Measurements from ENCODE around the gene FUT6. TPM values are rescaled to one million over a fixed set of nuclear protein-coding genes. Genes with fewer than 3 reads are reported as not detected.

The FUT6 gene
- total RNA-seq, 4 donors from 2014 or later: 0.29 TPM; not detected in 3

- H3K27ac ChIP-seq: no peak overlapping the region
- intact Hi-C loops (cut with DNase I; ENCODE audit: low total_unique reads) (no loop called here), in situ Hi-C loops (cut with MboI; ENCODE audit: low sequenced_read_pairs in 4 of 4) (no loop called here)
- H3K36me3 ChIP-seq: no peaks in the 10 kb centered on the region
- no peaks in the 10 kb centered on the region for H3K9me3 ChIP-seq
- ATAC-seq (no peak), DNase-seq (no peak)
- H3K27me3 ChIP-seq: peaks cover 0 to 16% (median 13%) of the 10 kb centered on the region in 3 donors
- H3K4me3 ChIP-seq: no peak overlapping the region
- no peak for TF ChIP-seq POLR2A (IDR thresholded peaks at IDR 0.05)
- TF ChIP-seq, protein P1, sequence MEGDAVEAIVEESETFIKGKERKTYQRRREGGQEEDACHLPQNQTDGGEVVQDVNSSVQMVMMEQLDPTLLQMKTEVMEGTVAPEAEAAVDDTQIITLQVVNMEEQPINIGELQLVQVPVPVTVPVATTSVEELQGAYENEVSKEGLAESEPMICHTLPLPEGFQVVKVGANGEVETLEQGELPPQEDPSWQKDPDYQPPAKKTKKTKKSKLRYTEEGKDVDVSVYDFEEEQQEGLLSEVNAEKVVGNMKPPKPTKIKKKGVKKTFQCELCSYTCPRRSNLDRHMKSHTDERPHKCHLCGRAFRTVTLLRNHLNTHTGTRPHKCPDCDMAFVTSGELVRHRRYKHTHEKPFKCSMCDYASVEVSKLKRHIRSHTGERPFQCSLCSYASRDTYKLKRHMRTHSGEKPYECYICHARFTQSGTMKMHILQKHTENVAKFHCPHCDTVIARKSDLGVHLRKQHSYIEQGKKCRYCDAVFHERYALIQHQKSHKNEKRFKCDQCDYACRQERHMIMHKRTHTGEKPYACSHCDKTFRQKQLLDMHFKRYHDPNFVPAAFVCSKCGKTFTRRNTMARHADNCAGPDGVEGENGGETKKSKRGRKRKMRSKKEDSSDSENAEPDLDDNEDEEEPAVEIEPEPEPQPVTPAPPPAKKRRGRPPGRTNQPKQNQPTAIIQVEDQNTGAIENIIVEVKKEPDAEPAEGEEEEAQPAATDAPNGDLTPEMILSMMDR (IDR thresholded peaks at IDR 0.05 in 4 of 5, conservative IDR thresholded peaks at IDR 0.05 in 1 of 5): no peak
- H3K4me1 ChIP-seq: no peaks in the 10 kb centered on the region
Observed at GRCh38 chr19:5838353-5839064, 993 bp downstream of the FUT6 start.

DNA sequence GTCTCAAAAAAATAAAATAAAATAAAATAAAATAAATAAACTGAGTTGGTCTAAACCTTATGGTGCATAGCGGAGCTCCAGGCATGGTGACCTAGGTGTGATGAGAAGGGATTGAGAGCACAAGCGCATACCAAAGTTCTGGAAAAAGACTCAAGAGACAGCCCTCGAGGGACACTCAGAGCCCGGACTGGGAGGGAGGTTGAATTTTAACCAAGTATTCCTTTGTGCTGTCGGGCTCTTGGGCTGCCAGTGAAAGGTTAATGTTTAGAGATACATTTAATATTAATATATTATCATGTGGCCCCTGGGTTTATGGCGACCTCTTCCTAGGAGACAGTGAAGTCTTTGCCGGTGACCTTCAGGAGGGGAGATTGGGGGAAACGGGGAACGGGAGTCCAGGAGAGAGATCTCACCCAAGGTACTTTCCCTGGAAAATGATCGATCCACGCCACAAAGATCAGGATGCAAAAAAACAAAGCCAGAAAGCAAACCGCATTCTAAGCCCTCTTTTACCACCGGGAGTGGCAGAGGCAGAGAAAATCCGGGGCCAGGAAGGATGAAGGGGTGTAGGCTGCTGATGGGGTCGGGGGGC, 1.6 kb downstream of the FUT6 start:
- intact Hi-C loops (cut with DNase I; ENCODE audit: low total_unique reads) (no loop called here), in situ Hi-C loops (cut with MboI; ENCODE audit: low sequenced_read_pairs in 4 of 4) (no loop called here)
- Histone ChIP-seq H3K9me3 (no peaks in the 10 kb centered on the region), H3K27me3 (peaks cover 0 to 22% (median 17%) of the 10 kb centered on the region in 3 donors), H3K4me3 (no peak overlapping the region), H3K36me3 (no peaks in the 10 kb centered on the region), H3K4me1 (no peaks in the 10 kb centered on the region), H3K27ac (no peak overlapping the region)
- no peak for ATAC-seq
- no peak for DNase-seq
- TF ChIP-seq POLR2A (IDR thresholded peaks at IDR 0.05): no peak
- TF ChIP-seq, protein P1 (IDR thresholded peaks at IDR 0.05 in 4 of 5, conservative IDR thresholded peaks at IDR 0.05 in 1 of 5): no peak

DNA sequence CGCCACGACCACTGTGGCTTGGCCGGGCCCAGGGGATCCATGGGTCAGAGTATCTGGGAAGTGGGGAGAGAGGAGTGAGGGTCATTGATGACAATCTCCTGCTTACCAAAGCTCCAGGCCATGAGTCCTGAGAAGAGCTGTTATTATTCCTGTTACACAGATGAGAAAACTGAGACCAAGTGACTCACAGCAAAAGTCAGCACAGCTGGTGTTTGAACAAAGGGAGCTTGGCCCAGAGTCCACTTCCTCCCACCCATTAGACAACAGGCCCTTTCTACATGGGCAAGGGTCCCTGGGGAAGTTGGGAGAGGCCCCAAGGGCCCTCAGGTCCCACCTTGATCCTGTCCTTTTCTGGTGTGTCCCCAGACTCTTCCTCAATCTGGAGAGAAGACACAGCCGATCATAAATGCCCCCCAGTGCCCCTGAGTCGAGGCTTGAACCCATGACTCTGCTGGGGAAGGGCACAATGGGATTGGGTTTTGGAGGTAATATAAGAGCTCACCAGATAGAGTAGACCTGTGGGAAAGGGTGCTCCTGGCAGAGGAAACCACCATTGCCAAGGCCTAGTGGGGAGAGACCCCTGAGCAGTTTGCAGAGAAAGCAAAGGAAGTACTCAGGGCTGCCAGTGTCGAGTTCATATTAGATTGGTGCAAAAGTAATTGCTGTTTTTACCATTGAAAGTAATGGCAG, 6.8 kb downstream of the FUT6 start:
- no peak overlapping the region for H3K27ac ChIP-seq
- DNase-seq (no peak), ATAC-seq (no peak)
- H3K36me3 ChIP-seq: no peaks in the 10 kb centered on the region
- TF ChIP-seq, protein P1 (IDR thresholded peaks at IDR 0.05 in 4 of 5, conservative IDR thresholded peaks at IDR 0.05 in 1 of 5): no peak
- intact Hi-C loops (cut with DNase I; ENCODE audit: low total_unique reads) (no loop called here), in situ Hi-C loops (cut with MboI; ENCODE audit: low sequenced_read_pairs in 4 of 4) (no loop called here)
- H3K4me1 ChIP-seq: no peaks in the 10 kb centered on the region
- no peaks in the 10 kb centered on the region for H3K9me3 ChIP-seq
- peaks cover 30 to 52% (median 40%) of the 10 kb centered on the region in 3 donors for H3K27me3 ChIP-seq
- H3K4me3 ChIP-seq: no peak overlapping the region

GRCh38 chr19:5832061-5832460, 7.4 kb downstream of the FUT6 start:
- TF ChIP-seq POLR2A (IDR thresholded peaks at IDR 0.05): no peak
- TF ChIP-seq, protein P1 (IDR thresholded peaks at IDR 0.05 in 4 of 5, conservative IDR thresholded peaks at IDR 0.05 in 1 of 5): no peak
- H3K36me3 ChIP-seq: no peaks in the 10 kb centered on the region
- H3K27ac ChIP-seq: no peak overlapping the region
- no peaks in the 10 kb centered on the region for H3K9me3 ChIP-seq
- intact Hi-C loops (cut with DNase I; ENCODE audit: low total_unique reads) (no loop called here), in situ Hi-C loops (cut with MboI; ENCODE audit: low sequenced_read_pairs in 4 of 4) (no loop called here)
- H3K27me3 ChIP-seq: peaks cover 34 to 57% (median 43%) of the 10 kb centered on the region in 3 donors
- no peak for ATAC-seq
- DNase-seq: no peak
- no peak overlapping the region for H3K4me3 ChIP-seq
- no peaks in the 10 kb centered on the region for H3K4me1 ChIP-seq
